Osteocyte (in vitro differentiated cells): ENCODE data around the gene SAYSD1. TPM values are rescaled to one million over a fixed set of nuclear protein-coding genes. Genes with fewer than 3 reads are reported as not detected.

Experiments
- DNase-seq: peaks from one replicate; pipeline ENCODE4 v3.0.0; 2021; ENCODE audit warnings: mixed read lengths; ENCODE audit not compliant: unreplicated experiment; ENCODE audit errors: extremely low spot score
- H3K27ac Mint-ChIP-seq: one replicate; pipeline ENCODE4 v1.8.0; 2021; ENCODE audit warnings: mild to moderate bottlenecking, mixed read lengths; ENCODE audit not compliant: unreplicated experiment
- H3K27me3 Mint-ChIP-seq: one replicate; pipeline ENCODE4 v1.8.0; 2021; ENCODE audit warnings: mixed read lengths; ENCODE audit not compliant: unreplicated experiment
- H3K36me3 Mint-ChIP-seq: one replicate; pipeline ENCODE4 v1.8.0; 2021; ENCODE audit warnings: mixed read lengths; ENCODE audit not compliant: unreplicated experiment
- H3K4me1 Mint-ChIP-seq: one replicate; pipeline ENCODE4 v1.8.0; 2021; ENCODE audit warnings: mixed read lengths; ENCODE audit not compliant: unreplicated experiment
- H3K4me3 Mint-ChIP-seq: one replicate; pipeline ENCODE4 v1.8.0; 2021; ENCODE audit warnings: mild to moderate bottlenecking, moderate library complexity, mixed read lengths; ENCODE audit not compliant: unreplicated experiment
- H3K9me3 Mint-ChIP-seq: one replicate; pipeline ENCODE4 v1.8.0; 2021; ENCODE audit warnings: mixed read lengths; ENCODE audit not compliant: unreplicated experiment
- total RNA-seq: library from RNA; stranded (reverse); gene quantifications from 2 replicates; pipeline ENCODE4 v1.2.1, GENCODE V29; 2021
- TF ChIP-seq, protein P1 (sequence below): fragments of 200-600 bp; sonication (generic); IDR thresholded peaks from 2 replicates; pipeline ENCODE4 v1.5.0; 2021; ENCODE audit warnings: antibody characterized with exemption, mild to moderate bottlenecking, moderate library complexity

Gene SAYSD1
- total RNA-seq, 1 donor from 2014 or later = 17.6 TPM

DNA sequence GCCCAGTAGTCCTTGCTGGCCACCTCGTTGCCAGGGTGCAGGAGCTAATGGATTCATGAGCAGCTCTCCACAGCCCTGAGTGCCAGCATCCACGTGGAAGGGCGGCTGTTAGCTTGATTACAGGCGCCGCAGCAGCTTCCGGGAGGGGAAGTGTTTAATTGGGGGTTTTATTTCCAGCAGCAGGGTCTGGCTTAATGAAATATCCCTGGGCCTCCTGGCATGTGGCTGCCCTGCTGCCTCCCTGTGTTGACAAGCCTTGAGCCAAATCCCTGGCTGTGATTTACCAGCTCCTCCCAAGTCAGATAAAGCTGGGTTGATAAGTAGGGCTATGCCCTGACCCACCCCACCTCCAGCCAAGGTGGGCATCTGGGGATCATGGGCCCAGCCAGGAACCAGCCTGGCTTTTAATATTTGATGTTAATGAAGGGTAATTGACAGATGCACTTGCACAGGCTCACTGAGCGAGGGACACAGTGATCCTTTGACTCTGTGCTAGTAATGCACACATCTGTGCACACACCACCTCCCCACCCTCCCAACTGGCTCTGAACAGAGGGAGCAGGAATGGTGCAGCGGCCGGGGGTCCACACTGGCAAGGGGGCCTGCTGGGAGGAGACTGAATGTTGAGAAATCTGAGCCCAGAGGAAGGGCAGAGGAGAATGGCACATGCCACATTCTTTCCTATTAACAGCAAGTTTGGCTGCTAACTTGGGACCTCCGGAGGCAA is 52.8 kb downstream of the SAYSD1 start:
- Mint-ChIP-seq H3K27ac (no peak overlapping the region), H3K4me3 (no peak overlapping the region), H3K27me3 (peaks cover 17% of the 10 kb centered on the region), H3K9me3 (no peaks in the 10 kb centered on the region), H3K4me1 (no peaks in the 10 kb centered on the region), H3K36me3 (no peaks in the 10 kb centered on the region)
- DNase-seq = no peak
- TF ChIP-seq, protein P1, sequence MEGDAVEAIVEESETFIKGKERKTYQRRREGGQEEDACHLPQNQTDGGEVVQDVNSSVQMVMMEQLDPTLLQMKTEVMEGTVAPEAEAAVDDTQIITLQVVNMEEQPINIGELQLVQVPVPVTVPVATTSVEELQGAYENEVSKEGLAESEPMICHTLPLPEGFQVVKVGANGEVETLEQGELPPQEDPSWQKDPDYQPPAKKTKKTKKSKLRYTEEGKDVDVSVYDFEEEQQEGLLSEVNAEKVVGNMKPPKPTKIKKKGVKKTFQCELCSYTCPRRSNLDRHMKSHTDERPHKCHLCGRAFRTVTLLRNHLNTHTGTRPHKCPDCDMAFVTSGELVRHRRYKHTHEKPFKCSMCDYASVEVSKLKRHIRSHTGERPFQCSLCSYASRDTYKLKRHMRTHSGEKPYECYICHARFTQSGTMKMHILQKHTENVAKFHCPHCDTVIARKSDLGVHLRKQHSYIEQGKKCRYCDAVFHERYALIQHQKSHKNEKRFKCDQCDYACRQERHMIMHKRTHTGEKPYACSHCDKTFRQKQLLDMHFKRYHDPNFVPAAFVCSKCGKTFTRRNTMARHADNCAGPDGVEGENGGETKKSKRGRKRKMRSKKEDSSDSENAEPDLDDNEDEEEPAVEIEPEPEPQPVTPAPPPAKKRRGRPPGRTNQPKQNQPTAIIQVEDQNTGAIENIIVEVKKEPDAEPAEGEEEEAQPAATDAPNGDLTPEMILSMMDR = no peak

DNA sequence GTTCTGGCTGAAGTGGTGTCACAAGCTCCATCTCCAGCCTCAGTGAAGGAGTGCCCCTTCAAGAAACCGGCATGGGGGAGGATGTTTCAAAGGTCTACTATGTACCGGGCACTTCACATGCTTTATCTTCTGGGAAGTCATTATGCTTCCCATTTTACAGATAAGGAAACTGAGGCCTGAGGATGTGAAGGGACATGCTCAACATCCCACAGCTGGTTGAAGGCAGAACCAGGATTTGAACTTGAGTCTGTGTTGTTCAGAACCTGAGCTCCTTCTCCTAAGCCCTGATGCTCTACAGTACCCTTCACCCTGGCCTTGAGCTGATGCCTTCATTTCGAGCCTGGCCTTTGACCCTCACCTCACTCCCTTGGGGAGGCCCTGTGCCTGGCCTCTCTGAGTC is 53.4 kb downstream of the SAYSD1 start:
- TF ChIP-seq, protein P1 = no peak
- no peaks in the 10 kb centered on the region for H3K9me3 Mint-ChIP-seq
- peaks cover 17% of the 10 kb centered on the region for H3K27me3 Mint-ChIP-seq
- no peaks in the 10 kb centered on the region for H3K36me3 Mint-ChIP-seq
- no peak overlapping the region for H3K27ac Mint-ChIP-seq
- no peak overlapping the region for H3K4me3 Mint-ChIP-seq
- no peaks in the 10 kb centered on the region for H3K4me1 Mint-ChIP-seq
- no peak for DNase-seq

DNA sequence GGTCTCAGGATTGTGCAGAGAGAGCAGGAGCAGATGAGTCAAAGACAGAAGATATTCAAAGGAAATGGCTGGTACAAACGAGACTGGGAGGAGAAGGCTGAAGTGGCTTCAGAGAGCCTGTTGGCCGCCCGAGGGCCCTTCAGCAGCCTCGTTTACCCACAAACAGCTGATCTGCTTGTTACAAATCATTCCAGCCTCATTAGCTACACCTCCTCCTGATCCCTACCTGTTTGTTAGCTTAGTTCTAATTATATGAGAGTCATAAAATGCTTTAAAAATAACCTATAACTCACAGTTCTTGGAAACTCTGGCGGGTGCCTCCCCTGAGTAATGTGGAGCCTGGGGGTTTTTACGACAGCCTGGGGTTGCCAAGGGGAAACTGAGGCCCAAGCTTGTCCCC is 53.8 kb downstream of the SAYSD1 start:
- H3K27me3 Mint-ChIP-seq = peaks cover 13% of the 10 kb centered on the region

DNA sequence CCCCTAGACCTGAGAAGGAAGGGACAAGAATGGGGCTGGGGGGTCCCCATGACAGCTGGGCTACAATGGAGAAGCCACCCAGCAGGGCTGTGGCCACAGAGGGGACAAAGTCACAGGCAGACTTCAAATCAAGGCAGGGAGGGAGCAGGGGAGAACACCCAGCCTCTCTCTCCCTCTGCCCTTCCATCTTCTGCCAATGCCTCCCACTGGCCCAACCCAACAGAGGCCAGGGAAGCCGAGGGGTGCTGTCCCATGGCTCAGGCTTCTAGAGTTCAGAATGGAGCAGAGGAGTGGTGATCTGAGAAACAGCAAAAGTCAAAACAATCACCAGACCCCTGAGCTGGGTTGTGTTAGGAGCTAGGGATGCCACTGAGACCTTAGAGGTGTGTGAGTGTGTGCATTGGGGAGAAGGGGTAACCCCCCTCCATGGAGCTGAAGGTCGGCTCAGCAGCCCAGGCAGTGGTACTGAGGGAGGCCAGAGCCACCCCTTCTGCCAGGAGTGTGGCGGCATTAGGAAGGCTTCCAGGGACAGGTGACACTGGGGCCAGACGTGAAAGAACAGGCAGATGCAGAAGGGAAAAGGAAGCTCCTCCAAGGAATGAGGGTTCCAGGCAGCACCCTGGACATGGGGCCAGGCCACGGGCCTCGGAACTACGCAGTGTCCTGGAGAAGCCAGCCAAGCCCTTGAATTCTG is 54.4 kb downstream of the SAYSD1 start:
- peaks cover 12% of the 10 kb centered on the region for H3K27me3 Mint-ChIP-seq
- no peak overlapping the region for H3K27ac Mint-ChIP-seq
- H3K4me1 Mint-ChIP-seq = no peaks in the 10 kb centered on the region
- H3K4me3 Mint-ChIP-seq = no peak overlapping the region
- DNase-seq = no peak
- H3K36me3 Mint-ChIP-seq = no peaks in the 10 kb centered on the region
- TF ChIP-seq, protein P1 = no peak
- H3K9me3 Mint-ChIP-seq = no peaks in the 10 kb centered on the region

More for the DNA sequence above, 53.8 kb downstream of the SAYSD1 start:
- TF ChIP-seq, protein P1 = no peak
- H3K4me1 Mint-ChIP-seq = no peaks in the 10 kb centered on the region
- H3K4me3 Mint-ChIP-seq = no peak overlapping the region
- no peak for DNase-seq
- H3K36me3 Mint-ChIP-seq = no peaks in the 10 kb centered on the region
- H3K9me3 Mint-ChIP-seq = no peaks in the 10 kb centered on the region
- H3K27ac Mint-ChIP-seq = no peak overlapping the region
